HepG2 (cell line): ENCODE measurements around the gene SLC6A8.

ENCODE experiments used
- EP300 ChIP-seq, 3 experiments: sonication (generic) in 1 of 3; formaldehyde crosslinking in 1 of 3; IDR thresholded peaks; 2 replicates each; pipeline versions ENCODE4 v1.5.1 to v1.6.1; 2011 to 2020; ENCODE audit warnings: low read depth in 2 of 3, low read length in 2 of 3, borderline replicate concordance in 1 of 3, improper control_type of control experiment in 1 of 3, mild to moderate bottlenecking in 1 of 3, missing genetic modification reagents in 1 of 3, moderate library complexity in 1 of 3
- ESRRA ChIP-seq: sonication (generic); formaldehyde crosslinking; IDR thresholded peaks from 2 replicates; pipeline ENCODE4 v1.5.1; 2020; ENCODE audit warnings: mild to moderate bottlenecking, low read depth, missing genetic modification reagents
- SP1 ChIP-seq, 2 experiments: fragments of 450-650 bp in 1 of 2; sonication (generic) in 1 of 2; formaldehyde crosslinking in 1 of 2; IDR thresholded peaks; 2 replicates each; pipeline versions ENCODE4 v1.4.0 to v1.6.1; 2016 to 2020; ENCODE audit warnings: missing genetic modification reagents in 1 of 2
- ZNF788 ChIP-seq: sonication (generic); formaldehyde crosslinking; IDR thresholded peaks from 2 replicates; pipeline ENCODE4 v1.5.0; 2020; ENCODE audit warnings: mild to moderate bottlenecking, missing genetic modification reagents, borderline replicate concordance
- TF ChIP-seq, protein P1 (sequence below): sonication (generic); formaldehyde crosslinking; IDR thresholded peaks from 2 replicates; pipeline ENCODE4 v1.5.0; 2020; ENCODE audit warnings: mild to moderate bottlenecking, missing genetic modification reagents, moderate library complexity
- TF ChIP-seq, protein P2 (sequence below), 2 experiments: sonication (generic) in 1 of 2; formaldehyde crosslinking in 1 of 2; IDR thresholded peaks; 2 replicates each; pipeline versions ENCODE4 v1.4.0 to v1.6.1; 2018 to 2020; ENCODE audit warnings: missing genetic modification reagents in 2 of 2, borderline replicate concordance in 1 of 2, low read depth in 1 of 2, mild to moderate bottlenecking in 1 of 2, missing biosample characterization in 1 of 2

DNA sequence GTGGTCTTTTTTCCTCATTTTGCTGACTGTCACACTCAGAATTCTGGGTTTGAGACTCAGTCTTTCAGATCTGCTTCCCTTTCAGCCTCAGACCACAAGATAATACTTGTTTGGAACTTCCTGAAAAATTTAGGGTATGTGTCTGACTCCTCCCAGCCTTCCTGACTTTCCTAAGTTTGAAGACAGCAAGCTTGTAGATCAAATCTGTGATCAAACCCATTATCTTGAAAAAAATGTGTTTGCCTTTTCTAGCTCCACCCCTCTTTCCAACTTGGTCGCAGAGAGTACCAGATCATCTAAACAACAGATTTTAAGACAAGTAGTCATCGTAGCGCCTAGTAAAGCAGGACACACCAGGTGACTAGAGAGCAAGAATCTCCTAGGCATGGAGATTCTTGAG, 26.5 kb downstream of the SLC6A8 start:
- TF ChIP-seq EP300 (IDR thresholded peaks at IDR 0.05; ENCODE audit: low read depth in 2 of 2, low read length in 2 of 2), result no peak
- no peak for TF ChIP-seq EP300 (CRISPR knock-in tag; IDR thresholded peaks at IDR 0.05; ENCODE audit: borderline replicate concordance)
- TF ChIP-seq, protein P1, sequence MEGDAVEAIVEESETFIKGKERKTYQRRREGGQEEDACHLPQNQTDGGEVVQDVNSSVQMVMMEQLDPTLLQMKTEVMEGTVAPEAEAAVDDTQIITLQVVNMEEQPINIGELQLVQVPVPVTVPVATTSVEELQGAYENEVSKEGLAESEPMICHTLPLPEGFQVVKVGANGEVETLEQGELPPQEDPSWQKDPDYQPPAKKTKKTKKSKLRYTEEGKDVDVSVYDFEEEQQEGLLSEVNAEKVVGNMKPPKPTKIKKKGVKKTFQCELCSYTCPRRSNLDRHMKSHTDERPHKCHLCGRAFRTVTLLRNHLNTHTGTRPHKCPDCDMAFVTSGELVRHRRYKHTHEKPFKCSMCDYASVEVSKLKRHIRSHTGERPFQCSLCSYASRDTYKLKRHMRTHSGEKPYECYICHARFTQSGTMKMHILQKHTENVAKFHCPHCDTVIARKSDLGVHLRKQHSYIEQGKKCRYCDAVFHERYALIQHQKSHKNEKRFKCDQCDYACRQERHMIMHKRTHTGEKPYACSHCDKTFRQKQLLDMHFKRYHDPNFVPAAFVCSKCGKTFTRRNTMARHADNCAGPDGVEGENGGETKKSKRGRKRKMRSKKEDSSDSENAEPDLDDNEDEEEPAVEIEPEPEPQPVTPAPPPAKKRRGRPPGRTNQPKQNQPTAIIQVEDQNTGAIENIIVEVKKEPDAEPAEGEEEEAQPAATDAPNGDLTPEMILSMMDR (CRISPR knock-in tag), result no peak
- TF ChIP-seq, protein P2, sequence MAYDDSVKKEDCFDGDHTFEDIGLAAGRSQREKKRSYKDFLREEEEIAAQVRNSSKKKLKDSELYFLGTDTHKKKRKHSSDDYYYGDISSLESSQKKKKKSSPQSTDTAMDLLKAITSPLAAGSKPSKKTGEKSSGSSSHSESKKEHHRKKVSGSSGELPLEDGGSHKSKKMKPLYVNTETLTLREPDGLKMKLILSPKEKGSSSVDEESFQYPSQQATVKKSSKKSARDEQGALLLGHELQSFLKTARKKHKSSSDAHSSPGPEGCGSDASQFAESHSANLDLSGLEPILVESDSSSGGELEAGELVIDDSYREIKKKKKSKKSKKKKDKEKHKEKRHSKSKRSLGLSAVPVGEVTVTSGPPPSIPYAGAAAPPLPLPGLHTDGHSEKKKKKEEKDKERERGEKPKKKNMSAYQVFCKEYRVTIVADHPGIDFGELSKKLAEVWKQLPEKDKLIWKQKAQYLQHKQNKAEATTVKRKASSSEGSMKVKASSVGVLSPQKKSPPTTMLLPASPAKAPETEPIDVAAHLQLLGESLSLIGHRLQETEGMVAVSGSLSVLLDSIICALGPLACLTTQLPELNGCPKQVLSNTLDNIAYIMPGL (CRISPR knock-in tag; IDR thresholded peaks at IDR 0.05; ENCODE audit: borderline replicate concordance in 1 of 2, low read depth in 1 of 2), result no peak
- no peak for TF ChIP-seq SP1 (IDR thresholded peaks at IDR 0.05)
- TF ChIP-seq SP1 (CRISPR knock-in tag; IDR thresholded peaks at IDR 0.05), result no peak
- no peak for TF ChIP-seq ZNF788 (CRISPR knock-in tag)
- TF ChIP-seq ESRRA, result no peak
